Cerebellar nuclear complex (tissue), 1 donor: Measurements from ENCODE around the gene DCLRE1A.
"Not testable (repeated sequence)": the region's sequence is repeated elsewhere in the genome, so short reads cannot be mapped to it uniquely, and the experiment has no call there.

Experiments
- DNase-seq, 2 experiments: peaks; one replicate each; lab custom pipeline; 2025; lab: John Stamatoyannopoulos, UW

The DCLRE1A gene

DNA sequence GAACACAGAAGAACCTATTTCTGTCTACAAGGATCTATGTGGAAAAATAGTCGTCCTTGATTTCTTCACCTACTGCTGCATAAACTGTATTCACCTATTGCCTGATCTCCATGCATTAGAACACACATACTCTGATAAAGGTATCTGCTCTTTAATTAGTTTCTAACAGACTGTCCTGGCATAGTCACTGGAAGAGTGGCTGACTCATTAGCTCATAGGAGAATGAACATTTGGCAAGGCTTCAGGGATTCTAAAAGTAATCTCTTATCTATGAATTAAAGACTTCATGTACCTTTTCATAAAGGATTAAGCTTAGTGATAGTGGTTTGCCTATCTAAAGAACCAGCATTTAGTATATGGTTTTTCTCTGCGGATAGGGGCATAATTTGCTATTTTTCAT lies 4.7 kb upstream of the DCLRE1A start:
- DNase-seq = no peak

DNA sequence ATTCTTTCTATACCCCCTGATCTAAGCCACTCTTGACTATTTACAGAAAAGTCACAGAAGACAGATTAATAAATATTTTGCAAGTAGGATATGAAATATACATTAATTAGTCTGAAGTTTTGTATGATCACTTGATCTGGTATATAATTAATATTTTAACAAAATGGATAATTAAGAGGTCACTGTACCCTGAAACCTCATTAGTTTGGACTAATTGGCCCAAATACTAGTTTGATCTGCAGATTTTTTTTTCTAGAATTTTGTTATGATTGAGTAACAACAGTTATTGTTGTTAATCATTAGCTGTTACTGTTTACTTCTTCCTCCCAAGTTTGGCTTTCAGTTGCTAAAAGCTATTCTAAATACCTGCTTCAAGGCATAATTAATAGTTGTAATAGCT lies 3.3 kb upstream of the DCLRE1A start:
- no peak for DNase-seq

DNA sequence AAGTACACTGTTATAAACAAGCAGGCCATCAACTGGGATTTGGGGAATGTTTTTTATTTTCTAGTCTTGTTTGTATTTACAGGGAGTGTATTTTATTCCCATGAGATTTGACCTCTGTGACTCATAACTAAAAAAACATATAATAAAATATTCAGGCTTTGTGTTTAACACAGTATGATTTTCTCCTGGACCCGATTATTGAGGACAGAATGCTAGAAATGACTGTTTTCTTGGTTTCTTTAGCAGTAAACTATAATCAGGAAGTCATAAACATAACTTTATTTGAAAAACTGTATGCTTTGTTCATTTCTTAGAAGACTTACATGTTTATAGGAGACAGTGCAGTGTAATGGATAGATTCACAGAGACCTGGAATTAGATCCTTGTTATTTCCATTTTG lies 2.7 kb upstream of the DCLRE1A start:
- DNase-seq = no peak

DNA sequence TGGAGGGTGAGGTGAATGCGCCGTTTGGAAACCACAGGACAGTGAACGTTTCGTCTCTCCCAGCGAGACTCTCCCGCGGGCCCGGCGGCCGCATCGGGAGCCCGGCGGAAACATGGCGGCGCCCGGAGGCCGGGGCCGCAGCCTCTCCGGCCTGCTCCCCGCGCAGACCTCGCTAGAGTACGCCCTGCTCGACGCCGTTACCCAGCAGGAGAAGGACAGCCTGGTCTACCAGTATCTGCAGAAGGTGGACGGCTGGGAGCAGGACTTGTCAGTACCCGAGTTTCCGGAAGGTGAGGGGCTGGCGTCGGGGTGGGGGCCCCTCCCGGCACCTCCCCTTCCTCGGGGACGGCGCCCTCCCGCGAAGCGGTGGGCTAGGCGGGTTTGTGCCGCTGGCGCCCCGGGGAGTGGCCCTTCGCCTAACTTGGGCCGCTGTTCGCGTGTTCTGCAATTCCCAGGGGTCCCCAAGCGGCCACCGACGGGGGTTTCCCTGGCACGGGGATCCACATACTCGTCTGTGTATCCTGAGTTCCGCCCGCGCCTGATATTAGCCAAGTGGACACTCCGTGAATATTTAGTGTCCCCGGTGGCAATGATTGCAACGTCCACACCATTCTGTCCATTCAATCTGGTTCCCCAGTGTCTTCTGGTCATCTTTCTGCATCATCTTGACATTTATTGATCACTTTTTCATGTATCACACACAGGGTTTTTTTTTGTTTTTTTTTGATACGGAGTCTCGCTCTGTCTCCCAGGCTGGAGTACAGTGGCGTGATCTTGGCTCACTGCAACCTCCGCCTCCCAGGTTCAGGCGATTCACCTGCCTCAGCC lies 1.1 kb upstream of the DCLRE1A start:
- no peak for DNase-seq

DNA sequence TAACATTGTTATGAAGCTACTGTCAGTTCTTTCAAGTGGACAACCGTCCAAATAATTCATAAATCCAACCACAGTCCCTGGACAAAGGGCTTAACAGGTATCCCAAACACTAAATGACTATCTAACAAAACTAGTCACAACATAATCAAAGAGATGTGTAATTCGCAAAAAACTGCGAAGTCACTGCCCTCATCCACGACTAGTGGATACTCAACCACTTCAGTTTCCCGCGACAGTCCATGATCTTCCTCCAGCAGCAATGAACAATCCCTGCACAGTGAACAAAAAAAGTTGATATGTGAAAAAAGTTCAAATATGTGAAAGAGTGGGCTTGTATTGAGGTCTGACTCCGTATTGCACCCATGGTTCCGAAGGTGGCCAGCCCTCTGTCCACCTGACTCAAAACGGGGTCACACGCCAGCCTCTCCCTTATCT lies 287 bp downstream of the DCLRE1A start:
- no peak for DNase-seq

DNA sequence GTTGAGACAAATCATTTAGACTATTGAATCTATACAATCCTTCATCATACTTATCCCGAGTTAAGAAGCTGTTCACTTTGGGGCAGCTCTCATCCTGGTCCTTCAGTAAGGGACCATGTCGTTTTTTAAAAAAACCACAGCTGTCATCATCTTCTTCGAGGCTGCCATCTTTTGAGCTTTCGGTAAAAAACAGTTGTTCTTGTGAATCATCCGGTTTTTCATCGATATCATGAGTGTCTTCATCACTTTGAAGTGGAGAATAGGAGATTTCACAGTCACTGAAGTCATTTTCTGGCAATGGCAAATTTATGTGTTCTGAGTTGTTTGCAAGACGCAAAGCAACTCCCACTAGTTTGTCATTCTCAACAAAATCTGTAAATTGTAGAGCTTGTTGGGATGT lies 3.9 kb downstream of the DCLRE1A start:
- no peak for DNase-seq

DNA sequence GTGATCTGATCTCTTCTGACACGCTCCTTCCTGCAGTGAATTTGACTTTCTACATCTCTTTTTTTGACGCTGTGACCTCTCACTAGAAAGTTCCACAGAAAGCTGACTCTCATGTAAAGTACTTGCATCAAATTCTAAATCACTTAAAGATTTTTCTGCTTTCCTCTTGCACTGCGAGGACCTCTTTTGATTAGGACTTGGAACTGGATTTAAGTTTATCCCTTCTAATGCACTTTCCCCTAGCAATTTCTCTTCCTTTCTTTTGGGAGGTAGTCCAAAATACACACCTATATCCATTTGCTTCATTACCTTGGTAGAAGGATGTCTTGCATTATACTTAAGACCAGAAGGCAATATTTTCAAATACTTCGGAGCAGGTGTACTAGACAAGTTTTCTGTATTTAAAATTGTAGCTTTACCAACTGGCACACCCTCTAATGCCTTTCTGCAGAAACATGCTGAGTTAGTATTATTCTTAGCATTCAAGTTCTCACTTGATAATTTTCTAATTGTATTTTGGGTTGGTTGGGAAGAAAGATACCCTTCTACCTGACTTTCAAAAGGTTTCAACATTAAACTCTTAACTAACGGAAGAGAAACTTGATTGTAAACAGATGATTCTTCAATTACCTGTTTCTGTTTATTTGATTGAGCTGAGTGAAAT lies 4.6 kb downstream of the DCLRE1A start:
- no peak for DNase-seq

DNA sequence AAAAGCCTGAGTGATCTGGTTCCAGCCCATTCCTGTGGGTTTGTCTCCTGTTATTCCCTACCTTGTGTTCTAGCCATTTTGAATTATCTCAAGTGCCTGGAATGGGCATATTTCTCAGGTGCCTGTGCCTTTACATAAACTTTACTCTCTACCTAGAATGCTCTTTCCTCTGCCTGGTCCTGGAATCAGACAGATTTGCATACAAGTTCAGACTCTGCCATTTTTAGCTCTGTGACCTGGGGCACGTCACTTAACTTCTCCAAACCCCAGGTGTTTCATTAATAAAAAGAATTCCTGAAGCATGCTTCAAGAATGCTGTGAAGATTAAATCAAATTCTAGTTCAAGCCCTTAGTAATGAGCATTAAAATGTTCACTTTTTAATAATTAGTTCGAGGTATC lies 7.8 kb downstream of the DCLRE1A start:
- DNase-seq = no peak

DNA sequence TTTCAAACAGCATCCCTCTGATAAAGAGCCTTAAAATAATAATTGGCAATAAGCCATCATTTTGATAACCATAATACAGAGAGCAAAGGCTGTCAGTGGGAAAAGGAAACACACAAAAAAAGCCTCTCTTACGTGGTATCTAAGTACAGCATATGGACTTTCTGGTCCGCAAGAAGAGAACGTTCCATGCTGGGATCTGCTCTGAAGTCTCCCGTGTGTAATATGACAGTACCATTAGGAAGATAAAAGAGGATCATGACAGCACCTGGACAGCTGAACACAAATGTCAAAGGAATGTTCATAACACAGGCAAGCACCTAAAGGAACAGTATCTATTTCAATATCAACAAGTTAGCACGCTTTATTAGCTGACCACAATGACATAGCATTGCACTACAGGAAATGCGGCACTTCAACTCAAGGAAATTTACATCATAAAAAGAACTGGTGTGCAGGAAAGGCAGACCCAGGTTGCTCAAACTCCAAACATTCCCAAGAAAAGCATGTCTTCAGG lies 9.9 kb downstream of the DCLRE1A start:
- no peak for DNase-seq

DNA sequence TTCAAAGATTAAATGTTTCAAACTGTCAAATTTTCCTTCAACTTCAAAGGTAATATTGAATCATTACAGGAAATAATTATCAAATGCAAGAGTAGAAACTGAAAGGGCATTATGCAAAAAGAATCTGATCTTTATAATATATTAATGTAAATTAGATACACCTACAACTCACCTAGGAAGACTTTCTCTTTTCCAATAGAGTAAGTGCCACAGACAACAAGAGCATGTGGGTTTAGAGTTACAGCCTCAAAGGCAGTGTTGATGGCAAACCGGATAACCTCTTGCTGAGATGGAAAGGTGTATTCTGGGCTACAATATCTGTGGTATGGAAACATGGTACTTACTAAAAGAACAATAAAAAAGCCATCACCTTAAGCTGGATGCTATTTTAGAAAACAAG lies 11.7 kb downstream of the DCLRE1A start:
- DNase-seq = no peak

DNA sequence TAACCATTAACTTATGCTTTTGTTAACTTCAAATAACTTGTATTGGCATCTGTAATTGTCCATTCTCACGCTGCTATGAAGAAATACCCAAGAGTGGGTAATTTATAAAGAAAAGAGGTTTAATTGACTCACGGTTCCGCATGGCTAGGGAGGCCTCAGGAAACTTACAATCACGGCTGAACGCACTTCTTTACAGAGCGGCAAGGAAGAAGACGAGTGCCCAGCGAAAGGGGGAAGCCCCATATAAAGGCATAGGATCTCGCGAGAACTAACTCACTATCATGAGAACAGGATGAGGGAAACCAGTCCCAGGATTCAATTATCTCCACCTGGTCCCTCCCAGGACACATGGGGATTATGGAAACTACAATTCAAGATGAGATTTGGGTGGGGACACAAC lies 25.3 kb downstream of the DCLRE1A start:
- not testable (repeated sequence) for DNase-seq

DNA sequence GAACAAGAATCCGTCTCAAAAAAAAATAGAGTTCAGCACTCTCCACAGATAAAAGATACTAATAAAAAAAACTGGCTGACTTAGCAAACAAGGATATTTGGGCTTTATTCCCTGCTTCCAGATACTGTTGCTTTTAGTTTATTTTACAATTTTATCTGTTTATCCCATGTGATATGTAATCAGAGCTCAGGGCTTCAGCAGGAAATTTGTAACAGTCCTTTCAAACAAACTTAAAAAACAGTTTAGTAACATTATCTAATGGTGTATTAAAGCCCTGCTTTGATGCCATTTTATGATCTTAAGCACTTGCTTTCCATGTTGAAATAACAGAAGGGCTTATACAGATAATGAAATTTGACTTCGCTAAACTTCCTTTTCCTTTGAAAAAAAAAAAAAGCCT lies 28.1 kb downstream of the DCLRE1A start:
- no peak for DNase-seq

DNA sequence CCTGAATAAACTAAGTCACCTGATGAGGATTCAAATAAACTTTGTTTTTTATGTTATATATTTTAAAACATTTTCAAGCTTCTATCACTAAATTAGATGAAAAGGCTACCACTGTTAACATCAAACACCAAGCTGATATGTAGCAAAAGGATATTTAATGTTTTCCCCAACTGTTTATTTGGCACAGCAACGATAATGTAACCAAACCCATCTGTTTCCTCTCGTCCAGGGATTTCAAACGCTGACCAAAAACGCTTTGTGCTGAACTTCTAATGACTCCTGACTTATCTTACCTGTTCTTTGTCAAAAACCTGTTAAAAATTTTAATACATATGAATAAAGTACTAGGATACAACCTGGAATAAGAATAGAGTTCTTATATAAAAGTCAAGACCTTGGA lies 30.5 kb downstream of the DCLRE1A start:
- no peak for DNase-seq

DNA sequence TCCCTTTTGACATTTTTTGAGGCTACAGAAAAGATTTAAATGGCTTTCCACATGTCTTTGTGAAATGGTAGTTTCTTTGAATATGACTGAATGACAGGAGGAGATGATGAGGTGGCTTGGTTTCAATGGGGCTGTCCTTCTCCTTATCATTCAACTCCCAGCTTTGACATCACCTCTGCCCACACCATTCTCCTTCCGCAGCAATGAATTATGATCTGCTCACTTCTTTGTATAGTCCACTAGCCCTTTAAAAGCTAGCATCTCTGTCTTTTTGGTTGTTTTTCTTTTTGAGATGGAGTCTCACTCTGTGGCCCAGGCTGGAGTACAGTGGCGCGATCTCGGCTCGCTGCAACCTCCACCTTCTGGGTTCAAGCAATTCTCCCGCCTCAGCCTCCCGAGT lies 31.7 kb downstream of the DCLRE1A start:
- DNase-seq = no peak

DNA sequence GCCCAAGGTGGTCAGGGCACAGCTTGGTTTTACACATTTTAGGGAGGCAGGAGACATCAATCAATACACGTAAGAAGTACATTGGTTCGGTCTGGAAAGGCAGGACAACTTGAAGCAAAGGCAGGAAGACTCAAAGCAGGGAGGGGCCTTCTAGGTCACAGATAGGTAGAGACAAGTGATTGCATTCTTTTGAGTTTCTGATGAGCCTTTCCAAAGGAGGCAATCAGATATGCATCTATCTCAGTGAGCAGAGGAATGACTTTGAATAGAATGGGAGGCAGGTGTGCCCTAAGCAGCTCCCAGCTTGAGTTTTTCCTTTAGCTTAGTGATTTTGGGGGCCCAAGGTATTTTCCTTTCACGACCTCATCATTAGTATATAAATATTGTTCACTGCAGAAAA lies 32.6 kb downstream of the DCLRE1A start:
- not testable (repeated sequence) for DNase-seq

DNA sequence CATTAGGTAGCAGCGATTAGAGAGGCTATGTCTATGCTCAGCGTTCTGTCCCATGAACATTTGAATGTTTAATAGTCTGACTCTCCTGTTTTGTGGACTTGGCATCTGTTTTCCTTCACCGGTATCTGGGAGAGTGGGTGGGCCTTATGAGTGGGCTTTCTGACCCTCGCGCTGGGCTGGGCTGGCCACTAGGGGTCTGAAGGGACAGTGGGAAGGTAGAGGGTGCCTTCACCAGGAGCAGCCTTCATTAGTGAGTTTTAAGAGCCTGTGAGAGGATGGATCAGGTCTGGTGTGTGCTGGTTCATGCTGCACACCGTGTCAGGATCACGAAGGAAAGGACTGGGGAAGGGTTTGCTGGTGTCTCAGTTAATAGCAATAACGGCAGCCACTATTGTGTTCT lies 33.4 kb downstream of the DCLRE1A start:
- DNase-seq = no peak

DNA sequence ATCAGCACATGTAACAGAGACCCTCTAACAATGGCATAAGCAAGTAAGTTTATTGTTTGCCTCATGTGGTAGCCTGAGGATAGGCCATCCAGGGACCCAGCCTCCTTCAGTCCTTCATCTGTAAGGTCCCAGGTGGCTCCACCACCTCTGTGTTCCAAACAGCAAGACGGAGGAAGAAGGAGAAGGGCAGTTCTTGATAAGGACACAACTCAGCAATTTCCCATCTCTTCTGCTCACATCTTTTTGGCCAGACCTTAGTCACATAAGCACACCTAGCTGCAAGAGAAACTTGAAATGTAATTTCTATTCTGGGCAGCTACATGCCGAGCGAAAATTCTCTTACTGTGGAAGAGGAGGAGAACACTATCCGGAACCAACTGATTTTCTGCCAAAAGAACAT lies 33.9 kb downstream of the DCLRE1A start:
- DNase-seq = no peak

DNA sequence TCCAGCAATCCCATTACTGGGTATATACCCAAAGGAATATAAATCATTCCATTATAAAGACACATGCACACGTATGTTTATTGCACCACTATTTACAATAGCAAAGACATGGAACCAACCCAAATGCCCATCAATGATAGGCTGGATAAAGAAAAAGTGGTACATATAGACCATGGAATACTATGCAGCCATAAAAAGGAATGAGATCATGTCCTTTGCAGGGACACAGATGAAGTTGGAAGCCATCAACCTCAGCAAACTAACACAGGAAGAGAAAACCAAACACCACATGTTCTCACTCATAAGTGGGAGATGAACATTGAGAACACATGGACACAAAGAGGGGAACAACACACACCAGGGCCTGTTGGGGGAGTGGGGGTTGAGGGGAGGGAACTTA lies 39.2 kb downstream of the DCLRE1A start:
- not testable (repeated sequence) for DNase-seq

DNA sequence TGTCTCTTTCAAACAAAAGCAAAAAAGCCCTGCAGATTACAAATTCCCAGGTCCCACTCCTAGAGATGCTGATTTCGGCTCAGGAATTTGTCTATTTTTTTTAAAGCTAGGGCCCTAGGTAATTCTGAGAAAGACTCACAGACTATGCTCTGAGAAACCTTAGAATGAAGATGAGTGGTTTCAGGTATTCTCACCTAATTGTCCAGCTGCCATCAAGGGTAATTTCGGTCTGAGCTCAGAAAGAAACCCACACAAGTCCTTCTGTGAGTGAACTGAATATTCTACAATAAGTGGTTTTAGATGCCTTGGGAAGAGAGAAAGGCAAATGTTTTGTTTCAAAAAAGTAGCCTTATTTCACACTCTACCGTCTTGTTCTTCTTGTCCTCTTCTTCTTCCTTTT lies 45.7 kb downstream of the DCLRE1A start:
- no peak for DNase-seq

DNA sequence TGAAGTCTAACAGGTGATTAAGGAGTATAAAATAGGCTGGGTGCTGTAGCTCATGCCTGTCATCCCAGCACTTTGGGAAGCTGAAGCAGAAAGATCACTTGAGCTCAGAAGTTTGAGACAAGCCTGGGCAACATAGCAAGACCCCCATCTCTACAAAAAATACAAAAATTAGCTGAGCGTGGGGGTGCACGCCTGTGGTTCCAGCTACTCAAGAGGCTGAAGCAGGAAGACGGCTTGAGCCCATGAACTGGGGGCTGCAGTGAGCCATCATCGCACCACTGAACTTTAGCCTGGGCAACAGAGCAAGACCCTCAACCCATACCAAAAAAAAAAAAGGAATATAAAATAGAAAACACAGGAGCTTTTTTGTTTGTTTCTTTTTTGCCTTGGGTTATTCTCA lies 47.4 kb downstream of the DCLRE1A start:
- no peak for DNase-seq

DNA sequence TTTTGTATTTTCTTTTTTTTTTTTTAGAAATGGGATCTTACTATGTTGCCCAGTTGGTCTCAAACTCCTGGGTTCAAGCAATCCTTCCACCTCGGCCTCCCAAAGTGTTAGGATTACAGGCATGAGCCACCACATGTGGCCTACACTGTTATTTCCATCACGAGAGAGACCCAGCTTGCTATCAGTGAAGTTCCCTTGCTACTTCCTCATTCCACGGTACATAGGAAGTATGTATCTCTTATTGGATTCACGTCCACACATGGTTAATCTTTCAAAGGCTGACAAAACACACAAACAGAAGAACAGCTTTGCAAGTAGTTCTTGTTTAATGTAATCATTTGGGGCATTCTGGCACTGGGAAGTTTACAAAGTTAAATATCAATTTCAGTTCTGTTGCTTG lies 50.9 kb downstream of the DCLRE1A start:
- DNase-seq = no peak

DNA sequence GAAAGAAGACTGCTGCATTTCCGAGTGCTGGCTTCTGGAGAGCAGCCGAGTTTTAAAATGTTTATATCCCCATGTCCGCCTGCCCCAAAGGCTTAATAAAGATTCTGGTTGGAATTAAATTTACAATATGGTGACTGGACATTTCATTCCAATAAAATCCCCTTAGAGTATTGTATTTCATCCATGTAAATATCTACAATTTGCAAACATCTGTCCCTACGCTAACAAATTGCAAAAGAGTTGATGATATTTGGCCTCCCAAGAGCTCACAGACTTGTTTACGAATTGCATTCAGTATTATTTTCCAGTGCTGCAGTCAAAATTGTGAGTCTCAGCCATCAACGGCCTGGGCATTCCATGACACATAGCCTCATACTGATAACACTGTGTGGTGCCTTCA lies 52.3 kb downstream of the DCLRE1A start:
- DNase-seq = no peak

DNA sequence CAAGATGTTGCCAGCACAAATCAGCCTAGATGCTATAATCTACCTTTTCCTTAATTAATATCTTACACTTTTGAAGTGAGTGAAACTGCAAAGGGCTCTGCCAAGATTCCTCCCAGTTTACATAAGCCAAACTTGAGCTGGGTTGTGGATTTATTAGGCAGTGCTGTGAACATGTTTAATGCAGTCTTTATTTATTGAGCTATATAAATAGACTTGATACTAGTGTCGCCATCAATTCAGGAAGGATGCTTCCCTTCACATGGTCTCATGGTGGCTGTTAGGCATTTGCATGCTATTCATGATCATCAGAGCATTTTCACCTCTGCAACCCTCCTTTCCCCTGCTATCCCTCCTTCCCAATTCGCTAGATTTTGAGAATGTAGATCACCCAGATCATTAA lies 62.2 kb downstream of the DCLRE1A start:
- no peak for DNase-seq
